GM12873 (cell line): Measurements from ENCODE around the gene CITED4.

ENCODE experiments used
- TF ChIP-seq, protein P1 (sequence below): IDR thresholded peaks from 2 replicates; pipeline ENCODE4 v1.5.1; 2012; ENCODE audit warnings: low read depth, mild to moderate bottlenecking, moderate library complexity, low read length, control low read depth; ENCODE audit not compliant: insufficient read depth; ENCODE audit errors: missing control alignments

The CITED4 gene

DNA sequence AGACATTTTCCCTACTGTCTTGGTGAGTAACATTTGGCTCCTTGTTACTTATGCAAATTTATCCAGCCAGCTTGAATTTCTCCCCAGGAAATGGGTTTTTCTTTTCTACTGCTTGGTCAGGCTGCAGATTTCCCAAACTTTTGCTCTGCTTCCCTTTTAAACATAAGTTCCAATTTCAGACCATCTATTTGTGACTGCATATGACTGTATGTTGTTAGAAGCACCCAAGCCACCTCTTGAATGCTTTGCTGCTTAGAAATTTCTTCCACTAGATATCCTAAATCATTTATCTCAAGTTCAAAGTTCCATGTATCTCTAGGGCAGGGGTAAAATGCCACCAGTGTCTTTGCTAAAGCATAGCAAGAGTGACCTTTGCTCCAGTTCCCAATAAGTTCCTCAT lies 32.3 kb upstream of the CITED4 start:
- TF ChIP-seq, protein P1, sequence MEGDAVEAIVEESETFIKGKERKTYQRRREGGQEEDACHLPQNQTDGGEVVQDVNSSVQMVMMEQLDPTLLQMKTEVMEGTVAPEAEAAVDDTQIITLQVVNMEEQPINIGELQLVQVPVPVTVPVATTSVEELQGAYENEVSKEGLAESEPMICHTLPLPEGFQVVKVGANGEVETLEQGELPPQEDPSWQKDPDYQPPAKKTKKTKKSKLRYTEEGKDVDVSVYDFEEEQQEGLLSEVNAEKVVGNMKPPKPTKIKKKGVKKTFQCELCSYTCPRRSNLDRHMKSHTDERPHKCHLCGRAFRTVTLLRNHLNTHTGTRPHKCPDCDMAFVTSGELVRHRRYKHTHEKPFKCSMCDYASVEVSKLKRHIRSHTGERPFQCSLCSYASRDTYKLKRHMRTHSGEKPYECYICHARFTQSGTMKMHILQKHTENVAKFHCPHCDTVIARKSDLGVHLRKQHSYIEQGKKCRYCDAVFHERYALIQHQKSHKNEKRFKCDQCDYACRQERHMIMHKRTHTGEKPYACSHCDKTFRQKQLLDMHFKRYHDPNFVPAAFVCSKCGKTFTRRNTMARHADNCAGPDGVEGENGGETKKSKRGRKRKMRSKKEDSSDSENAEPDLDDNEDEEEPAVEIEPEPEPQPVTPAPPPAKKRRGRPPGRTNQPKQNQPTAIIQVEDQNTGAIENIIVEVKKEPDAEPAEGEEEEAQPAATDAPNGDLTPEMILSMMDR = no peak

GRCh38 chr1:40893946-40894345 lies 31.8 kb upstream of the CITED4 start:
- TF ChIP-seq, protein P1 = no peak

DNA sequence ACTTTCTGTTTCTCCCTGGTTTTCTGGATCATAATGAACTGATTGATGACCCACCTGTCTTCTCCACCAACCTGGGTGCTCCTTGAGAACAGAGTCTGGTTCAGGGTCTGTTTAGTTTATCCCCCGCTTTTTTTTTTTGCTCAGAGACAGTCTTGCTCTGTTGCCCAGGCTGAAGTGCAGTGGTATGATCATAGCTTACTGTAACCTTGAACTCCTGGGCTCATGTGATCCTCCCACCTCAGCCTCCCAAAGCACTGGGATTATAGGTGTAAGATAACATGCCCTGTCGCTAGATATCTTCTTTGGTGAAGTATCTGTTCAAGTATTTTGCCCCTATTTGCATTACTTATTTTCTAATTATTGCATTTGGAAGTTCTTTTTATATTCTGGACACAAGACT lies 30.2 kb upstream of the CITED4 start:
- TF ChIP-seq, protein P1 = no peak

DNA sequence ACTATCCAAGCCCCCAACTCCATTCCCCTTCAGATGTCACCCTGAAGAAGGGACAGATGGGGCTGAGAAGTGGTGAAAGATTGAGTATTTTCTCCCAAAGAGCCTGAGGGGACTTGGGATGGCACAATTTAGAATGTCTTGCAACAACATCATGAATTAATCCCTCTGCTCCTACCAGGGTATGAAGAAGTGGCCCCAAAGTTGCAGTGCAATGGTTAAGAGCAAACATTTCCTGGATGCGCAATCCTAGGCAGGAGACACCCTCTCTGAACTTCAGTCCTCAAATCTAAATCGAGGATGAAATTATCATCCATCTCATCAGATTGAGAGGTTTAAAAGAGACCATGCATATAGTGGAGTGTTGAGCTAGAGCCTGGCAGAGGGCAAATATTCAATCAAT lies 28.6 kb upstream of the CITED4 start:
- TF ChIP-seq, protein P1 = no peak

DNA sequence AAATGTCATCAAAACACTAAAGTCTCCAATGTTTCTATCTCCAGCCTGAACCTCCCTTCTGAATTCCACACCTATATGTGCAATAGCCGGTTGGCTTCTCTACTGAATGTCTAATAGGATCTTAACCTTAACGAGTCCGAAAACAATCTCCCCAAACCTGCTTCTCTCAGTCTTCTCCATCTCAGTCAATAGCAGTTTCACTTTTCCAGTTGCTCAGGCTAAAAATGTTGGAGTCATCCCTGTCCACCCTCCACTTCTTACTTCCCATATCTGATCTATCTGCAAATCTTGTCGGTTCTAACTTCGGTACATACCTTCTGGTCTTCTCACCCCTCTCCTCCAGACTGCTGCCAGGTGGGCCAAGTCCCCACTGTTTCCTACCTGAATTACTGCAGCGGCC lies 25.5 kb upstream of the CITED4 start:
- TF ChIP-seq, protein P1 = no peak

DNA sequence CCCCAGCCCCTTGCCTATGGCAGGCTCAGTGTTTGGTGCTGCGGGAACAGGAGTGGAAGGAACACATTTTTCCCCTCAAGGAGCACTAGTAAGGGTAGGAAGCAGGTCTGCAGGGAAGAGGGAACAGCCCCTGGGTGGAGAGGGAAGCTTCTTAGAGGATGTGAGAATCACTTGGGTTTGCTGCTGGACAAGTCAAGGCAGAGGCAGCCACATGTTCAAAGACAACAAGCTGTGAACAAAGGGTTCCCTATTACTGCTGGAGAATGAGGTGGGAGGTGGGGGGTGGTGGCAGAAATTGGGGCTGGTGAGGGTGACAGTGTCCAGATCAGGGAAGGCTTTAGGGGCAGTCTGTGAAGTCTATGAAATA lies 24.8 kb upstream of the CITED4 start:
- TF ChIP-seq, protein P1 = no peak

DNA sequence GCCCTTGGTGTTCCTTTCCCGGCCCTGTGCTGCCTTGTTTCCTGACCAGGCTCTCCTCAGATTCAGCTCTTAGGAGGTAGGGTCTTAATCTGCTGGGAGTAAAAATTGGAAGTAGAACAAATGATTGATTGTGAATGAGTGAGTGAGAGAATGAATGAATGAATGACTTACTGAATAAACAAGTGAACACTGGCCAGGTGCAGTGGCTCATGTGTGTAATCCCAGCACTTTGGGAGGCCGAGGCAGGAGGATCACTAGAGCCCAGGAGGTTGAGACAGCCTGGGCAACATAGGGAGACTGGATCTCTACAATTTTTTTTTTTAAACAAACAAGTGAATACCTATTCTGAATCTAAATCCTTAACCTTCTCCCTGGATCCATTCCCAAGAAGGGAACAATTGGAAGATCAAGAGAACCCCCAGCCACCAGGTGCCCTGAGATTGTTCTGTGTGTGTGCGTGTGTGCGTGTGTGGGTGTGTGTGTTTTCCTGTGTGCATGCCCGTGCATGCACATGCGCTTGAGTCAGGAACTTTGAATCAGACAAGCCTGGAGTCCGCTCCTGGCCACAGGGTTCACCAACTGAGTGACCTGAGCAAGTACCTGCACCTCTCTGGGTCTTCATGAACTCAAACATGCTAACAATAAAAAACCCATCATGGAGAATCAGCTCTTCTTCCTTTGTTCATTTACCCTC lies 24.3 kb upstream of the CITED4 start:
- TF ChIP-seq, protein P1 = no peak
